ENCODE measurements around the gene PTPRR. TPM values are rescaled to one million over a fixed set of nuclear protein-coding genes. Genes with fewer than 3 reads are reported as not detected.

Gene PTPRR
- total and polyA plus RNA-seq, 2 of the 13 experiments (the other 11 are each of a cell fraction or from before 2014, with no cell fraction given): not detected

DNA sequence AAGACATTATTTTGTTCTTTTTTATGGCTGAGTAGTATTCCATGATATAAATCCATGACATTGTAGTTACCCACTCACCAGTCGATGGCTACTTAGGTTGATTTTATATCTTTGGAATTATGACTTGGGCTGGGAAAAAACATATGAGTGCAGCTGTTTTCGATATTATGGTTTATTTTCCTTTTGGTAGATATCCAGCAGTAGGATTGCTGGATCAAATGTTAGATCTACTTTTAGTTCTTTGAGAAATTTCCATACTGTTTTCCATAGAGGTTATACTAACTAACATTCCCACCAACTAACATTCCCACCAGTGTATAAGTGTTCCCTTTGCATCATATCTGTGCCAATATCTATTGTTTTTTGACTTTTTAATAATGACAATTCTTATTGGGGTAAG lies 29.9 kb upstream of the PTPRR start:
- FAIRE-seq (no peak), ATAC-seq (no peak), DNase-seq (ENCODE audit: low spot score) (no peak)
- in situ Hi-C loops (cut with HindIII; ENCODE audit: extremely low pct_ligation_motif_present, low pct_unique_long_range_greater_than_20kb) (no loop called here), intact Hi-C loops (cut with micrococcal nuclease; ENCODE audit: unreplicated experiment) (no loop called here)
- no peaks in the 10 kb centered on the region for H3K9me3 ChIP-seq (ENCODE audit: low read length)
- TF ChIP-seq NONO (IDR thresholded peaks at IDR 0.05): no peak
- TF ChIP-seq NONO (CRISPR knock-in tag; conservative IDR thresholded peaks at IDR 0.05): no peak
- no peak for TF ChIP-seq ATF7 (IDR thresholded peaks at IDR 0.05)
- TF ChIP-seq ATF7 (CRISPR knock-in tag; IDR thresholded peaks at IDR 0.05): no peak
- no peak for TF ChIP-seq CCDC6 (CRISPR knock-in tag; IDR thresholded peaks at IDR 0.05)
- TF ChIP-seq ZNF678 (CRISPR knock-in tag; IDR thresholded peaks at IDR 0.05): no peak
- no peak for TF ChIP-seq ZHX2 (IDR thresholded peaks at IDR 0.05; ENCODE audit: low read depth)
- TF ChIP-seq ZHX2 (CRISPR knock-in tag; IDR thresholded peaks at IDR 0.05; ENCODE audit: borderline replicate concordance): no peak
- no peak for TF ChIP-seq ZNF75D (CRISPR knock-in tag; IDR thresholded peaks at IDR 0.05; ENCODE audit: borderline replicate concordance)
- TF ChIP-seq ZNF766 (CRISPR knock-in tag; IDR thresholded peaks at IDR 0.05; ENCODE audit: borderline replicate concordance): no peak
- TF ChIP-seq, protein P1, sequence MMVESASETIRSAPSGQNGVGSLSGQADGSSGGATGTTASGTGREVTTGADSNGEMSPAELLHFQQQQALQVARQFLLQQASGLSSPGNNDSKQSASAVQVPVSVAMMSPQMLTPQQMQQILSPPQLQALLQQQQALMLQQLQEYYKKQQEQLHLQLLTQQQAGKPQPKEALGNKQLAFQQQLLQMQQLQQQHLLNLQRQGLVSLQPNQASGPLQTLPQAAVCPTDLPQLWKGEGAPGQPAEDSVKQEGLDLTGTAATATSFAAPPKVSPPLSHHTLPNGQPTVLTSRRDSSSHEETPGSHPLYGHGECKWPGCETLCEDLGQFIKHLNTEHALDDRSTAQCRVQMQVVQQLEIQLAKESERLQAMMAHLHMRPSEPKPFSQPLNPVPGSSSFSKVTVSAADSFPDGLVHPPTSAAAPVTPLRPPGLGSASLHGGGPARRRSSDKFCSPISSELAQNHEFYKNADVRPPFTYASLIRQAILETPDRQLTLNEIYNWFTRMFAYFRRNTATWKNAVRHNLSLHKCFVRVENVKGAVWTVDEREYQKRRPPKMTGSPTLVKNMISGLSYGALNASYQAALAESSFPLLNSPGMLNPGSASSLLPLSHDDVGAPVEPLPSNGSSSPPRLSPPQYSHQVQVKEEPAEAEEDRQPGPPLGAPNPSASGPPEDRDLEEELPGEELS (CRISPR knock-in tag; IDR thresholded peaks at IDR 0.05): no peak
- no peak for TF ChIP-seq HDAC1 (CRISPR knock-in tag; IDR thresholded peaks at IDR 0.05)
- no peak for TF ChIP-seq ZNF468 (CRISPR knock-in tag; IDR thresholded peaks at IDR 0.05)
- no peak for TF ChIP-seq NFYC (CRISPR knock-in tag; IDR thresholded peaks at IDR 0.05)
- no peak for TF ChIP-seq ZNF30 (CRISPR knock-in tag; IDR thresholded peaks at IDR 0.05)
- no peak for TF ChIP-seq HNRNPLL (IDR thresholded peaks at IDR 0.05; ENCODE audit: low read depth, low read length, poor library complexity, severe bottlenecking)
- TF ChIP-seq CTCF (CRISPR knock-in tag; IDR thresholded peaks at IDR 0.05): no peak
- no peaks in the 10 kb centered on the region for H3K27me3 ChIP-seq (ENCODE audit: control insufficient read depth in 1 of 2, insufficient read depth in 2 of 2, low read length in 2 of 2)
- H3K27ac ChIP-seq (ENCODE audit: extremely low read length, insufficient read depth, low read length): no peak overlapping the region
- H3K36me3 ChIP-seq (replicated peaks in 1 of 2; ENCODE audit: control insufficient read depth in 1 of 2, insufficient read depth in 2 of 2, low read length in 2 of 2): no peaks in the 10 kb centered on the region
- no peak overlapping the region for H3K4me3 ChIP-seq (replicated peaks in 1 of 3; ENCODE audit: insufficient read depth in 1 of 3, low read depth in 2 of 3, low read length in 3 of 3)
- POLR2A ChIA-PET: no interaction called here
- no TSS peak for BruUV-seq (replicated peaks)
- H3K4me1 ChIP-seq (ENCODE audit: insufficient read depth, low read length): no peaks in the 10 kb centered on the region
- H2AFZ ChIP-seq (ENCODE audit: low read length): no peak overlapping the region
- H4K20me1 ChIP-seq (ENCODE audit: insufficient read depth, low read length): no peaks in the 10 kb centered on the region
- H3K9ac ChIP-seq (ENCODE audit: insufficient read depth, low read depth, low read length): no peak overlapping the region
- CTCF ChIA-PET (ENCODE audit: low intra/inter-chr PET ratio, low total read pairs): no interaction called here
- no peak overlapping the region for H3K4me2 ChIP-seq (ENCODE audit: low read depth, low read length)
- H3K79me2 ChIP-seq (ENCODE audit: insufficient read depth, low read length): no peaks in the 10 kb centered on the region
- 0% methylated on average over 2 of the region's 2 CpGs for WGBS (ENCODE audit: low lambda C conversion rate)

All from HepG2 (cell line).